ENCODE data around the gene GPR75.
"Not testable (repeated sequence)": the region's sequence is repeated elsewhere in the genome, so short reads cannot be mapped to it uniquely, and the experiment has no call there.

Gene GPR75

GRCh38 chr2:53851052-53851757 lies 8.6 kb downstream of the GPR75 start:
- not testable (repeated sequence) for DNase-seq

GRCh38 chr2:53848062-53848461 lies 11.7 kb downstream of the GPR75 start:
- DNase-seq = no peak

GRCh38 chr2:53843595-53843994 lies 16.2 kb downstream of the GPR75 start:
- DNase-seq = no peak

- no peak for DNase-seq
These were observed 16.9 kb downstream of the GPR75 start for GRCh38 chr2:53842891-53843290.

GRCh38 chr2:53841651-53842050 lies 18.1 kb downstream of the GPR75 start:
- not testable (repeated sequence) for DNase-seq

- DNase-seq = no peak
These were observed 19.2 kb downstream of the GPR75 start for GRCh38 chr2:53840580-53840979.

- DNase-seq = not testable (repeated sequence)
These were observed 29.8 kb downstream of the GPR75 start for GRCh38 chr2:53829980-53830290.

GRCh38 chr2:53829273-53829979 lies 30.3 kb downstream of the GPR75 start:
- no peak for DNase-seq

GRCh38 chr2:53828331-53828730 lies 31.4 kb downstream of the GPR75 start:
- no peak for DNase-seq

GRCh38 chr2:53827398-53828175 lies 32.2 kb downstream of the GPR75 start:
- DNase-seq = no peak

GRCh38 chr2:53826587-53827397 lies 33.0 kb downstream of the GPR75 start:
- DNase-seq = no peak

- no peak for DNase-seq
These were observed 33.7 kb downstream of the GPR75 start for GRCh38 chr2:53826030-53826410.

GRCh38 chr2:53823639-53824038 lies 36.1 kb downstream of the GPR75 start:
- DNase-seq = peak; percentile 8

- DNase-seq = no peak
These were observed 38.0 kb downstream of the GPR75 start for GRCh38 chr2:53821810-53822209.

- no peak for DNase-seq
These were observed 39.1 kb downstream of the GPR75 start for GRCh38 chr2:53820711-53821110.

GRCh38 chr2:53820048-53820447 lies 39.7 kb downstream of the GPR75 start:
- no peak for DNase-seq

GRCh38 chr2:53819634-53820033 lies 40.1 kb downstream of the GPR75 start:
- DNase-seq = no peak

- DNase-seq = no peak
These were observed 40.8 kb downstream of the GPR75 start for GRCh38 chr2:53818854-53819435.

GRCh38 chr2:53813151-53813550 lies 46.6 kb downstream of the GPR75 start:
- DNase-seq = no peak

GRCh38 chr2:53811601-53812000 lies 48.2 kb downstream of the GPR75 start:
- no peak for DNase-seq

Measured in stimulated activated CD4-positive, alpha-beta T cell treated with anti-CD3 and anti-CD28 coated beads, Interleukin-4, amount 100 ng/mL, for 1 hour (primary cell).